22Rv1 (cell line): ENCODE results near the gene FMN1.

Experiments
- H3K27ac ChIP-seq: fragments of 450-650 bp; 2 replicates; pipeline ENCODE4 v1.5.1; 2017
- ZFX ChIP-seq: fragments of 450-650 bp; IDR thresholded peaks from 2 replicates; pipeline ENCODE4 v1.6.1; 2017; ENCODE audit warnings: antibody characterized with exemption, borderline replicate concordance
- TF ChIP-seq, protein P1 (sequence below): fragments of 450-650 bp; IDR thresholded peaks from 2 replicates; pipeline ENCODE4 v1.5.1; 2017; ENCODE audit warnings: mild to moderate bottlenecking

FMN1 gene

GRCh38 chr15:32718821-32719716 is 475.4 kb downstream of the FMN1 start:
- no peak overlapping the region for H3K27ac ChIP-seq
- TF ChIP-seq, protein P1, sequence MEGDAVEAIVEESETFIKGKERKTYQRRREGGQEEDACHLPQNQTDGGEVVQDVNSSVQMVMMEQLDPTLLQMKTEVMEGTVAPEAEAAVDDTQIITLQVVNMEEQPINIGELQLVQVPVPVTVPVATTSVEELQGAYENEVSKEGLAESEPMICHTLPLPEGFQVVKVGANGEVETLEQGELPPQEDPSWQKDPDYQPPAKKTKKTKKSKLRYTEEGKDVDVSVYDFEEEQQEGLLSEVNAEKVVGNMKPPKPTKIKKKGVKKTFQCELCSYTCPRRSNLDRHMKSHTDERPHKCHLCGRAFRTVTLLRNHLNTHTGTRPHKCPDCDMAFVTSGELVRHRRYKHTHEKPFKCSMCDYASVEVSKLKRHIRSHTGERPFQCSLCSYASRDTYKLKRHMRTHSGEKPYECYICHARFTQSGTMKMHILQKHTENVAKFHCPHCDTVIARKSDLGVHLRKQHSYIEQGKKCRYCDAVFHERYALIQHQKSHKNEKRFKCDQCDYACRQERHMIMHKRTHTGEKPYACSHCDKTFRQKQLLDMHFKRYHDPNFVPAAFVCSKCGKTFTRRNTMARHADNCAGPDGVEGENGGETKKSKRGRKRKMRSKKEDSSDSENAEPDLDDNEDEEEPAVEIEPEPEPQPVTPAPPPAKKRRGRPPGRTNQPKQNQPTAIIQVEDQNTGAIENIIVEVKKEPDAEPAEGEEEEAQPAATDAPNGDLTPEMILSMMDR, result no peak
- TF ChIP-seq ZFX, result no peak

- no peak overlapping the region for H3K27ac ChIP-seq
- TF ChIP-seq ZFX, result no peak
- TF ChIP-seq, protein P1, result no peak
Measured at GRCh38 chr15:32718227-32718820, 476.2 kb downstream of the FMN1 start.

DNA sequence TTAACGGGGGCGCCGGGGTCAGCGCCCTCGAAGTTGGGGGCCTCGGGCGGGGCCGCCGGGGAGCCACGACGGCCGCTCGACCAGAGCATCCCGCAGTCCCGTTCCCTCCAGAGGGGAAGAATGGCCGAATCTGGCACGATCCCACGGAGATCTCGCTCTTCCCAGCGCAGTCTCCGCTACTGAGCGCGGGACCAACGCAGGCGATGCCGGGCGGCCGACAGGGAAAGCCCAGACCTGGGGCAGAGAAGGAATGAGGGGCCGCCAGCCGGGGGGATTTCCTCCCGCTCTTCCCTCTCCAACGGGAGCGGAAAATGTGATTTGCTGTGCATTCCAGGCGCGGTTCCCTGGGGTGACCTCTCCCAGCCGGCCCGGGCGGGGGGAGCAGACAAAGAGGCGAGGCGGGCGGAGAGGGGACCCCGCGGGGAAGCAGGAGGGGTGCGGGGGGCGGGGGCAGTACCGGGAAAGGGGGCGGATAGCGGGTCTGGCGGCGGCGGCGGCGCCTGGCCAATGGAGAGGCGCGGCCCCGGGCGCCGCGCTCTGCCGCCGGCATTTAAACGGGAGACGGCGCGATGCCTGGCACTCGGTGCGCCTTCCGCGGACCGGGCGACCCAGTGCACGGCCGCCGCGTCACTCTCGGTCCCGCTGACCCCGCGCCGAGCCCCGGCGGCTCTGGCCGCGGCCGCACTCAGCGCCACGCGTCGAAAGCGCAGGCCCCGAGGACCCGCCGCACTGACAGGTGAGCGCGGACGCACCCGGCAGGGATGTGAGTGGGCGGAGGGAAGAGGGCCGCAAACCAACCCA is 476.9 kb downstream of the FMN1 start, which contains the start of gene GREM1:
TSS of gene GREM1 (plus strand) at position 579 of the 801 bp plus-strand sequence. CDS start 12,687 bp downstream, outside the sequence.
- no peak within 1 kb of the TSS for H3K27ac ChIP-seq
- no peak for TF ChIP-seq ZFX

DNA sequence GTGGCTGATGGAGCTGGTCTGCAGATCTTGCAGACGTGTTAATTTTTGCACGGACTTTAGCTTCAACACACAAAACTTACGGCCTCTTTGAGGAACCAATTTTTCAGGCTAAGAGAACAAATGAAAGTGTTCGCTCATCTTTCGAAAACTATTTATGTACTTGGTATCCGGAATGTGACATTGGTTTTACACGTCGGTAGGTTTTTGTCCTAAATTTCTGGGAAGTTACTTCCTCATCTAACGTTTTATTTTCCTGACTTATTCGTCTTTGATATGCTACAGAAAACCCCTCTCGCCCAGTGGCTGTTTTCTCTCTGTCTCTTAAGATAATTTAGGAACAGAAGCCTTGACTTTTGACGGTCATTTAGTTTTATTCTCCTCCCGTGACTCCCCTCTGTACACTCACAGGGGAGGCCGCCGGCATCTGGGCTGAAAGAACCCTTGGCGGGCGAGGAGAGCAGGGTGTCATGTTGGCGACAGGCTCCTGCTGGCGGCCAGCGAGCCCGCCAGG is 477.5 kb downstream of the FMN1 start:
- TF ChIP-seq, protein P1, result no peak
- no peak for TF ChIP-seq ZFX
- H3K27ac ChIP-seq, result no peak overlapping the region

- TF ChIP-seq ZFX, result no peak
- TF ChIP-seq, protein P1, result no peak
- no peak overlapping the region for H3K27ac ChIP-seq
Measured at GRCh38 chr15:32716216-32716914, 478.1 kb downstream of the FMN1 start.
